ENCODE results near the gene ELOVL6. TPM values are rescaled to one million over a fixed set of nuclear protein-coding genes. Genes with fewer than 3 reads are reported as not detected.

Gene ELOVL6
- total and polyA plus RNA-seq, 2 of the 4 experiments (the other 2 are of a cell fraction), result 17.9 to 19.0 TPM

DNA sequence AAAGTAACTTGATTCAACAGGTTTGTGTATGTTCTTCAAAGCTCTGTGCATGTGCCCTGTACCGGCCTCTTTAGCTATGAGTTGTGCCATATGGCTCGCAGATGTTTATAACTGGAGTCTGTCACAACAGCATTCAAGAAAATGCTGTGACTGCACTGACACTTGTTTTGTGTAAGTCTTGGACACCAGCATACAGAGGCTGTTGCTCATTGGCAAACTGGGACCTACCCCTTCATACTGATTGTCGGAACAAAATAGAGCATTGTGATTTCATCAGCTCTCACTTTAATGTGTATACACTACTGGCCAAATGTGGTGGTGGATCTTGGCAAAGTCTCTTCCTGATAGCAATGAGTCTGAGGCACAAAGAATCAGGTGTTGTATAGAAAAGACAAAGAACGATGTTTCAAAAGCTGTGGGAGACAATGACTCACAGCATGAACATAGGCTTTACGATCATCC lies 151.8 kb downstream of the ELOVL6 start:
- Histone ChIP-seq H3K14ac (replicated peaks; ENCODE audit: low read depth, low read length) (no peak overlapping the region), H3K4me3 (ENCODE audit: insufficient read depth, low read depth, low read length) (no peak overlapping the region), H3K56ac (ENCODE audit: extremely low read depth, insufficient read depth, low read length) (no peak overlapping the region), H4K8ac (ENCODE audit: low read depth in 2 of 2, low read length in 2 of 2) (no peak overlapping the region), H3K9me3 (ENCODE audit: control insufficient read depth, insufficient read depth, low read length) (no peaks in the 10 kb centered on the region), H2BK15ac (ENCODE audit: low read depth, low read length) (no peak overlapping the region), H2BK120ac (ENCODE audit: low read depth, low read length) (no peak overlapping the region), H3K4me1 (ENCODE audit: control insufficient read depth, insufficient read depth, low read length) (peaks cover 5% of the 10 kb centered on the region; the same call in 1 of the 2 replicates), H3K27me3 (ENCODE audit: control insufficient read depth, insufficient read depth, low read length) (no peaks in the 10 kb centered on the region), H4K91ac (ENCODE audit: insufficient read depth, low read depth, low read length) (no peak overlapping the region), H2AK9ac (replicated peaks; ENCODE audit: low read depth, low read length, poor library complexity) (no peak overlapping the region), H3K79me1 (ENCODE audit: low read depth in 1 of 2, low read length in 2 of 2) (no peaks in the 10 kb centered on the region), H3K4ac (ENCODE audit: low read depth, low read length) (no peak overlapping the region), H2BK20ac (ENCODE audit: low read depth, low read length) (no peak overlapping the region), H4K5ac (ENCODE audit: low read depth, low read length) (no peak overlapping the region), H3K23ac (ENCODE audit: low read depth, low read length) (no peak overlapping the region), H2AFZ (replicated peaks; ENCODE audit: low read length, poor library complexity) (no peak overlapping the region), H3K18ac (ENCODE audit: low read depth, low read length) (no peak overlapping the region), H2AK5ac (ENCODE audit: low read depth, low read length) (no peak overlapping the region), H3K9me1 (ENCODE audit: insufficient read depth, low read length) (no peaks in the 10 kb centered on the region), H2BK5ac (ENCODE audit: low read depth, low read length, poor library complexity, severe bottlenecking) (no peak overlapping the region), H3K27ac (ENCODE audit: insufficient read depth, low read length) (no peak overlapping the region), H3K36me3 (ENCODE audit: control insufficient read depth, insufficient read depth, low read length) (peaks cover 3% of the 10 kb centered on the region), H3K9ac (ENCODE audit: low read depth, low read length) (no peak overlapping the region), H3K4me2 (ENCODE audit: low read depth, low read length) (no peak overlapping the region), H4K20me1 (ENCODE audit: insufficient read depth, low read length) (no peaks in the 10 kb centered on the region)
- BruUV-seq (replicated peaks), result no TSS peak
- DNase-seq (peak; percentile 68), ATAC-seq (ENCODE audit: low read depth) (peak; percentile 42)
- ChIA-PET CTCF (interaction anchor here (0.5 to 1.0 kb wide), 2 partner anchors 38 to 46 kb away, joined by 3 read pairs; no protein-coding TSS in a partner anchor), POLR2A (ENCODE audit: unreplicated experiment) (no interaction called here)
- intact Hi-C loops (cut with micrococcal nuclease), result no loop called here
- dilution Hi-C loops (cut with HindIII; ENCODE audit: low sequenced_read_pairs, unreplicated experiment), result no loop called here
- TF ChIP-seq POLR2A (IDR thresholded peaks at IDR 0.05; ENCODE audit: low read depth, low read length) (no peak), BHLHE40 (IDR thresholded peaks at IDR 0.05; ENCODE audit: low read depth, low read length) (no peak), RAD21 (IDR thresholded peaks at IDR 0.05; ENCODE audit: low read length) (no peak), NFE2L2 (IDR thresholded peaks at IDR 0.05; ENCODE audit: low read depth, low read length) (no peak), SMC3 (IDR thresholded peaks at IDR 0.05; ENCODE audit: low read depth, low read length) (no peak), MXI1 (IDR thresholded peaks at IDR 0.05; ENCODE audit: borderline replicate concordance, low read depth, low read length) (no peak), FOS (IDR thresholded peaks at IDR 0.05; ENCODE audit: low read depth, low read length) (no peak), RFX5 (IDR thresholded peaks at IDR 0.05; ENCODE audit: low read depth, low read length) (no peak), CHD1 (IDR thresholded peaks at IDR 0.05; ENCODE audit: low read depth, low read length) (no peak)
- TF ChIP-seq, protein P1, sequence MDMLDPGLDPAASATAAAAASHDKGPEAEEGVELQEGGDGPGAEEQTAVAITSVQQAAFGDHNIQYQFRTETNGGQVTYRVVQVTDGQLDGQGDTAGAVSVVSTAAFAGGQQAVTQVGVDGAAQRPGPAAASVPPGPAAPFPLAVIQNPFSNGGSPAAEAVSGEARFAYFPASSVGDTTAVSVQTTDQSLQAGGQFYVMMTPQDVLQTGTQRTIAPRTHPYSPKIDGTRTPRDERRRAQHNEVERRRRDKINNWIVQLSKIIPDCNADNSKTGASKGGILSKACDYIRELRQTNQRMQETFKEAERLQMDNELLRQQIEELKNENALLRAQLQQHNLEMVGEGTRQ (IDR thresholded peaks at IDR 0.05; ENCODE audit: low read depth, low read length), result no peak
- TF ChIP-seq, protein P2, sequence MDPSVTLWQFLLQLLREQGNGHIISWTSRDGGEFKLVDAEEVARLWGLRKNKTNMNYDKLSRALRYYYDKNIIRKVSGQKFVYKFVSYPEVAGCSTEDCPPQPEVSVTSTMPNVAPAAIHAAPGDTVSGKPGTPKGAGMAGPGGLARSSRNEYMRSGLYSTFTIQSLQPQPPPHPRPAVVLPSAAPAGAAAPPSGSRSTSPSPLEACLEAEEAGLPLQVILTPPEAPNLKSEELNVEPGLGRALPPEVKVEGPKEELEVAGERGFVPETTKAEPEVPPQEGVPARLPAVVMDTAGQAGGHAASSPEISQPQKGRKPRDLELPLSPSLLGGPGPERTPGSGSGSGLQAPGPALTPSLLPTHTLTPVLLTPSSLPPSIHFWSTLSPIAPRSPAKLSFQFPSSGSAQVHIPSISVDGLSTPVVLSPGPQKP (IDR thresholded peaks at IDR 0.05; ENCODE audit: borderline replicate concordance, low read depth, low read length), result no peak
- 33% methylated on average over 1 of the region's 5 CpGs; no CpG with 5 or more reads in 1 of the 2 experiments for WGBS, 2 experiments (ENCODE audit: extremely low coverage in 2 of 2, insufficient read length in 1 of 2)
- in situ Hi-C loops (cut with MboI; ENCODE audit: low sequenced_read_pairs), result no loop called here
